HG02852 (cell line): ENCODE data around the gene COX5B.
"Not testable (repeated sequence)": the region's sequence is repeated elsewhere in the genome, so short reads cannot be mapped to it uniquely, and the experiment has no call there.

Source experiments
- ATAC-seq: cut with Tn5 transposase; IDR thresholded peaks from one replicate; pipeline ENCODE4 v1.9.1; 2021; ENCODE audit warnings: mild to moderate bottlenecking, moderate library complexity; ENCODE audit not compliant: unreplicated experiment

COX5B gene

GRCh38 chr2:97672606-97673140 lies 26.8 kb downstream of the COX5B start:
- ATAC-seq, result not testable (repeated sequence)

GRCh38 chr2:97673182-97673914 lies 27.5 kb downstream of the COX5B start:
- no peak for ATAC-seq

- no peak for ATAC-seq
These were observed 28.0 kb downstream of the COX5B start for GRCh38 chr2:97673915-97674283.

- ATAC-seq, result no peak
These were observed 29.7 kb downstream of the COX5B start for GRCh38 chr2:97675430-97676113.

- ATAC-seq, result no peak
These were observed 30.8 kb downstream of the COX5B start for GRCh38 chr2:97676620-97677019.

GRCh38 chr2:97677480-97677879 lies 31.6 kb downstream of the COX5B start:
- ATAC-seq, result no peak

- ATAC-seq, result no peak
These were observed 32.4 kb downstream of the COX5B start for GRCh38 chr2:97678298-97678697.

GRCh38 chr2:97687235-97687634 lies 41.4 kb downstream of the COX5B start:
- not testable (repeated sequence) for ATAC-seq

- ATAC-seq, result no peak
These were observed 42.4 kb downstream of the COX5B start for GRCh38 chr2:97688062-97688827.

- no peak for ATAC-seq
These were observed 45.3 kb downstream of the COX5B start for GRCh38 chr2:97691166-97691565.

- no peak for ATAC-seq
These were observed 47.6 kb downstream of the COX5B start for GRCh38 chr2:97693476-97693875.

- ATAC-seq, result no peak
These were observed 49.9 kb downstream of the COX5B start for GRCh38 chr2:97695744-97696143.

- peak; percentile 67 for ATAC-seq
These were observed 51.7 kb downstream of the COX5B start for GRCh38 chr2:97697252-97698235.
